Left lung (tissue), 10 donors: ENCODE results near the gene GATC. TPM values are rescaled to one million over a fixed set of nuclear protein-coding genes. Genes with fewer than 3 reads are reported as not detected.

Source experiments
- ATAC-seq: fragments of 200-7000 bp; cut with Tn5 transposase; one replicate; pipeline ENCODE4 v1.9.1; 2020; ENCODE audit warnings: moderate library complexity
- DNase-seq, 4 donors: peaks; one replicate each; pipeline ENCODE4 v3.0.0-alpha.2; 2013 to 2020
- H3K27ac ChIP-seq, 2 donors: fragments of 200-600 bp; sonication (generic) in 1 of 2; one replicate each; pipeline versions ENCODE4 v1.5.0 to v1.8.0; 2020 to 2021
- H3K27me3 ChIP-seq, 2 donors: fragments of 200-600 bp; sonication (generic) in 1 of 2; one replicate each; pipeline versions ENCODE4 v1.5.0 to v1.8.0; 2020 to 2021
- H3K36me3 ChIP-seq, 2 donors: fragments of 200-600 bp; sonication (generic) in 1 of 2; one replicate each; pipeline versions ENCODE4 v1.5.0 to v1.8.0; 2020 to 2021
- H3K4me1 ChIP-seq, 2 donors: fragments of 200-600 bp; one replicate each; pipeline ENCODE4 v1.8.0; 2021
- H3K4me3 ChIP-seq, 2 donors: fragments of 200-600 bp; sonication (generic) in 1 of 2; one replicate each; pipeline versions ENCODE4 v1.5.0 to v1.8.0; 2020 to 2021; ENCODE audit warnings: mild to moderate bottlenecking in 1 of 2
- H3K9me3 ChIP-seq, 2 donors: fragments of 200-600 bp; sonication (generic) in 1 of 2; one replicate each; pipeline versions ENCODE4 v1.5.0 to v1.8.0; 2020 to 2021
- CTCF ChIP-seq, 2 donors: fragments of 200-600 bp; sonication (generic) in 1 of 2; IDR thresholded peaks; one replicate each; pipeline versions ENCODE4 v1.5.0 to v1.8.0; 2021; ENCODE audit warnings: antibody characterized with exemption in 2 of 2
- intact Hi-C, 2 donors: fragments of 100-400 bp; cut with DNase I; formaldehyde crosslinking; loops; one replicate each; pipeline versions ENCODE4 v1.11.2 to v1.14.2; 2022
- polyA plus RNA-seq, 6 donors: library from polyadenylated mRNA; unstranded; fragments of 120-200 nt; gene quantifications; one replicate each; pipeline ENCODE4 v1.2.1, GENCODE V29; 2013; ENCODE audit not compliant: insufficient read length in 6 of 6
- total RNA-seq, 2 donors: library from RNA; stranded (reverse); fragmentation: NEBNext Ultra II Directional; extraction: Animal tissue kit (Norgen Biotek cat#: 25700); gene quantifications; one replicate each; pipeline ENCODE4 v1.2.1, GENCODE V29; 2021
- donor health status: DM: no; HTN: yes; CAD: no.
- donor health status: DM: no; HTN: no; CAD: no.

Gene GATC
- total and polyA plus RNA-seq, 8 donors = 30.1 to 33.3 (median 31.6) TPM

GRCh38 chr12:120421701-120422100 is 24.5 kb upstream of the GATC start:
- Histone ChIP-seq H3K4me1 (no peaks in the 10 kb centered on the region), H3K36me3 (no peaks in the 10 kb centered on the region), H3K9me3 (no peaks in the 10 kb centered on the region), H3K27me3 (peaks cover 0 to 11% of the 10 kb centered on the region in 2 donors), H3K4me3 (no peak overlapping the region), H3K27ac (no peak overlapping the region)
- intact Hi-C loops = no loop called here
- no peak for ATAC-seq
- no peak for DNase-seq
- TF ChIP-seq CTCF (IDR thresholded peaks at IDR 0.05) = no peak

- no peak for ATAC-seq
- Histone ChIP-seq H3K27ac (no peak overlapping the region), H3K4me1 (no peaks in the 10 kb centered on the region), H3K27me3 (peaks cover 0 to 11% of the 10 kb centered on the region in 2 donors), H3K36me3 (no peaks in the 10 kb centered on the region), H3K4me3 (no peak overlapping the region), H3K9me3 (no peaks in the 10 kb centered on the region)
- no peak for DNase-seq
- TF ChIP-seq CTCF (IDR thresholded peaks at IDR 0.05) = no peak
- intact Hi-C loops = no loop called here
These were observed 23.3 kb upstream of the GATC start for GRCh38 chr12:120422892-120423456.

- no peak for DNase-seq
- intact Hi-C loops = no loop called here
- TF ChIP-seq CTCF (IDR thresholded peaks at IDR 0.05) = no peak
These were observed 20.4 kb upstream of the GATC start for GRCh38 chr12:120425797-120426196.

GRCh38 chr12:120428597-120429229 is 17.5 kb upstream of the GATC start:
- intact Hi-C loops = no loop called here
- no peak for DNase-seq

More at GRCh38 chr12:120425797-120426196, 20.4 kb upstream of the GATC start:
- H3K27me3 ChIP-seq = peaks cover 0 to 2% of the 10 kb centered on the region in 2 donors
- no peak for ATAC-seq
- no peaks in the 10 kb centered on the region for H3K36me3 ChIP-seq
- H3K27ac ChIP-seq = no peak overlapping the region
- no peaks in the 10 kb centered on the region for H3K4me1 ChIP-seq
- H3K9me3 ChIP-seq = no peaks in the 10 kb centered on the region
- no peak overlapping the region for H3K4me3 ChIP-seq

More at GRCh38 chr12:120428597-120429229, 17.5 kb upstream of the GATC start:
- Histone ChIP-seq H3K27me3 (peaks cover 0 to 12% of the 10 kb centered on the region in 2 donors), H3K4me1 (no peaks in the 10 kb centered on the region), H3K4me3 (no peak overlapping the region), H3K9me3 (no peaks in the 10 kb centered on the region), H3K36me3 (no peaks in the 10 kb centered on the region), H3K27ac (no peak overlapping the region)
- TF ChIP-seq CTCF (IDR thresholded peaks at IDR 0.05) = no peak
- ATAC-seq = no peak
